ENCODE results near the gene VTI1A.

DNA sequence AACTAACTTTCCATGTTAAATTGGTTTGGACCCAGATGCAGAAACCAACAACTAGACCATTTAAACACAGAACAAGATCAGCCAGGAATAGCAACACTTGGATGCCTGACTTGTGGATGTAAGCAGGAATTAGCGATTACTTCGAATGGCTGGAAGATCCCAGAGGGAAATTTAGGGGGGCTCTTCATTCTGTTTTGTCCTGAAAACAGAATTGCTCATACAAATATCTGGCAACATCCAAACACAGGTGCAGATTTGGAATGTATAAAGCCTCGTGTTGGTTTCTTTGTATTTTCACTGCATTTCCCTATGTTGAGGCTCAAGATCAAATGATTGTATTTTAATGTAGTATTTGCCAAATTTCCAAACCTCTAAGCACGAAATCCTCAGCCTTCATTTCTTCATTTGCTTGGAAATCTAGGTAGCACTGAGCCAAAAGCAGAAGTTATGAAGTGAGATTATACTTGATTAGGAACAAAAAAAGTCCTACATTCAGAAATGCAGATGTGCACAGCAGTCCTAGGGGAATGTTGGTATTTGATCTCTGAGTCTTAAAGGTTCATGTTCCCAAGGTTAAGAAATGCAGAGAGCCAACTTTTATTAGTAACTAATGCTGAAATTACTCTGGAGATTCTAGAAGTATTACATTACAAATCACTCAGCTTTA, 254.3 kb downstream of the VTI1A start:
- TF ChIP-seq POLR2A (IDR thresholded peaks at IDR 0.05; ENCODE audit: low read length) (no peak), GATA1 (IDR thresholded peaks at IDR 0.05; ENCODE audit: low read depth, low read length) (no peak)

Measured in erythroblast (primary cell).